ENCODE data around the gene EXOC2.

The EXOC2 gene

GRCh38 chr6:470901-471448 is 222.0 kb downstream of the EXOC2 start:
- no peak overlapping the region for H3K4me3 ChIP-seq (ENCODE audit: low read depth in 1 of 5, low read length in 5 of 5)

GRCh38 chr6:470051-470900 is 222.7 kb downstream of the EXOC2 start:
- Histone ChIP-seq H3K27ac (ENCODE audit: low read depth, low read length) (no peak overlapping the region), H3K36me3 (ENCODE audit: control insufficient read depth in 5 of 5, insufficient read depth in 5 of 5, low read length in 5 of 5) (no peaks in the 10 kb centered on the region), H3K4me1 (ENCODE audit: control insufficient read depth in 5 of 5, insufficient read depth in 5 of 5, low read length in 5 of 5) (no peaks in the 10 kb centered on the region), H3K9me3 (ENCODE audit: control insufficient read depth in 5 of 5, low read length in 5 of 5) (no peaks in the 10 kb centered on the region), H3K27me3 (ENCODE audit: control insufficient read depth in 5 of 5, insufficient read depth in 4 of 5, low read length in 5 of 5) (peaks cover 0 to 5% (median 3%) of the 10 kb centered on the region in 5 donors), H3K9ac (ENCODE audit: low read length in 5 of 5) (no peak overlapping the region), H3K4me3 (ENCODE audit: low read depth in 1 of 5, low read length in 5 of 5) (no peak overlapping the region)

More at GRCh38 chr6:470901-471448, 222.0 kb downstream of the EXOC2 start:
- no peaks in the 10 kb centered on the region for H3K4me1 ChIP-seq (ENCODE audit: control insufficient read depth in 5 of 5, insufficient read depth in 5 of 5, low read length in 5 of 5)
- no peaks in the 10 kb centered on the region for H3K9me3 ChIP-seq (ENCODE audit: control insufficient read depth in 5 of 5, low read length in 5 of 5)
- H3K27me3 ChIP-seq (ENCODE audit: control insufficient read depth in 5 of 5, insufficient read depth in 4 of 5, low read length in 5 of 5), result peaks cover 0 to 5% (median 2%) of the 10 kb centered on the region in 5 donors
- no peak overlapping the region for H3K27ac ChIP-seq (ENCODE audit: low read depth, low read length)
- H3K36me3 ChIP-seq (ENCODE audit: control insufficient read depth in 5 of 5, insufficient read depth in 5 of 5, low read length in 5 of 5), result no peaks in the 10 kb centered on the region
- H3K9ac ChIP-seq (ENCODE audit: low read length in 5 of 5), result no peak overlapping the region

DNA sequence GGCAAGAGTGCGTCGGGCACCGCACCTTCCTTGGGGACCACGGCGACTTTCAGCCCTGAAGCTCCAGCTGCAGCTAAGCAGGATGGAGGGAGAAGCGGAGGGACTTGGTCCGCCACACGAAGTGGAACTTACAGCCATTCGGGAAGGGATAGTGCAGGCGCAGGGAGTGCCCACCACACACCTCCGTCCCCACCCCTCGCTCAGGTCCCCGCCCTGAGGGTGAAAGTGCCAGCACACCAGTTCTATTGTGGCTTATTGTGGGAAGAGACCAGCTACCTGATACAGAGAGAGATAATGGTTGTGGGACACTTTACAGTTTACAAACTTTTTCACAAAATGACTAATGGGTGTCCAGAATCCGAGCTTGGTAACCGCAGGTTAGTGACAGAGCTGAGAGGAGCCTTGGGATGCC is 225.3 kb downstream of the EXOC2 start:
- H3K4me3 ChIP-seq (ENCODE audit: low read depth in 1 of 5, low read length in 5 of 5), result no peak overlapping the region
- H3K4me1 ChIP-seq (ENCODE audit: control insufficient read depth in 5 of 5, insufficient read depth in 5 of 5, low read length in 5 of 5), result no peaks in the 10 kb centered on the region
- no peaks in the 10 kb centered on the region for H3K9me3 ChIP-seq (ENCODE audit: control insufficient read depth in 5 of 5, low read length in 5 of 5)
- H3K36me3 ChIP-seq (ENCODE audit: control insufficient read depth in 5 of 5, insufficient read depth in 5 of 5, low read length in 5 of 5), result no peaks in the 10 kb centered on the region
- no peak overlapping the region for H3K9ac ChIP-seq (ENCODE audit: low read length in 5 of 5)
- H3K27me3 ChIP-seq (ENCODE audit: control insufficient read depth in 5 of 5, insufficient read depth in 4 of 5, low read length in 5 of 5), result peaks cover 5 to 14% (median 8%) of the 10 kb centered on the region in 5 donors
- no peak overlapping the region for H3K27ac ChIP-seq (ENCODE audit: low read depth, low read length)

- Histone ChIP-seq H3K27ac (ENCODE audit: low read depth, low read length) (no peak overlapping the region), H3K9ac (ENCODE audit: low read length in 5 of 5) (no peak overlapping the region), H3K4me1 (ENCODE audit: control insufficient read depth in 5 of 5, insufficient read depth in 5 of 5, low read length in 5 of 5) (no peaks in the 10 kb centered on the region), H3K9me3 (ENCODE audit: control insufficient read depth in 5 of 5, low read length in 5 of 5) (no peaks in the 10 kb centered on the region), H3K27me3 (ENCODE audit: control insufficient read depth in 5 of 5, insufficient read depth in 4 of 5, low read length in 5 of 5) (peaks cover 5 to 14% (median 8%) of the 10 kb centered on the region in 5 donors), H3K36me3 (ENCODE audit: control insufficient read depth in 5 of 5, insufficient read depth in 5 of 5, low read length in 5 of 5) (no peaks in the 10 kb centered on the region), H3K4me3 (ENCODE audit: low read depth in 1 of 5, low read length in 5 of 5) (no peak overlapping the region)
Observed at GRCh38 chr6:467111-467510, 225.8 kb downstream of the EXOC2 start.

- H3K27ac ChIP-seq (ENCODE audit: low read depth, low read length), result no peak overlapping the region
- H3K4me3 ChIP-seq (ENCODE audit: low read depth in 1 of 5, low read length in 5 of 5), result no peak overlapping the region
- peaks cover 5 to 14% (median 8%) of the 10 kb centered on the region in 5 donors for H3K27me3 ChIP-seq (ENCODE audit: control insufficient read depth in 5 of 5, insufficient read depth in 4 of 5, low read length in 5 of 5)
- H3K9ac ChIP-seq (ENCODE audit: low read length in 5 of 5), result no peak overlapping the region
- H3K4me1 ChIP-seq (ENCODE audit: control insufficient read depth in 5 of 5, insufficient read depth in 5 of 5, low read length in 5 of 5), result no peaks in the 10 kb centered on the region
- H3K36me3 ChIP-seq (ENCODE audit: control insufficient read depth in 5 of 5, insufficient read depth in 5 of 5, low read length in 5 of 5), result no peaks in the 10 kb centered on the region
- no peaks in the 10 kb centered on the region for H3K9me3 ChIP-seq (ENCODE audit: control insufficient read depth in 5 of 5, low read length in 5 of 5)
Observed at GRCh38 chr6:466564-466963, 226.4 kb downstream of the EXOC2 start.

GRCh38 chr6:465531-466348 is 227.2 kb downstream of the EXOC2 start:
- Histone ChIP-seq H3K27me3 (ENCODE audit: control insufficient read depth in 5 of 5, insufficient read depth in 4 of 5, low read length in 5 of 5) (peaks cover 5 to 14% (median 8%) of the 10 kb centered on the region in 5 donors), H3K36me3 (ENCODE audit: control insufficient read depth in 5 of 5, insufficient read depth in 5 of 5, low read length in 5 of 5) (no peaks in the 10 kb centered on the region), H3K4me1 (ENCODE audit: control insufficient read depth in 5 of 5, insufficient read depth in 5 of 5, low read length in 5 of 5) (no peaks in the 10 kb centered on the region), H3K4me3 (ENCODE audit: low read depth in 1 of 5, low read length in 5 of 5) (no peak overlapping the region), H3K9me3 (ENCODE audit: control insufficient read depth in 5 of 5, low read length in 5 of 5) (no peaks in the 10 kb centered on the region), H3K27ac (ENCODE audit: low read depth, low read length) (no peak overlapping the region), H3K9ac (ENCODE audit: low read length in 5 of 5) (no peak overlapping the region)

DNA sequence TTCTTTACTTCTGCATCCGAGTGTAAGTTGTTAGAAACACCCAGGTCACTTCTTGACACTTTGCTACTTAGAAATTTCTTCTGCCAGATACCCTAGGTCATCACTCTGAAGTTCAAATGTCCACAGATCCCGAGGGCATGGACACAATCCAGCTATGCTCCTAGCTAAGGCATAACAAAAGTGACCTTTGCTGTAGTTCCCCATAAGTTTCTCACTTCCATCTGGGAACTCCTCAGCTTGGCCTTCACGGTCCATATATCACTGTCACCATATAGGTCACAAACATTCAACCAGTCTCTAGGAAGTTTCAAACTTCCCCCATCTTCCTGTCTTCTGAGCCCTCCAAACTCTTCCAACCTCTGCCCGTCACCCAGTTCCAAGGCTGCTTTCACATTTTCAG is 236.1 kb downstream of the EXOC2 start:
- H3K4me3 ChIP-seq (ENCODE audit: low read depth in 1 of 5, low read length in 5 of 5), result no peak overlapping the region
- no peak overlapping the region for H3K27ac ChIP-seq (ENCODE audit: low read depth, low read length)
- H3K4me1 ChIP-seq (ENCODE audit: control insufficient read depth in 5 of 5, insufficient read depth in 5 of 5, low read length in 5 of 5), result peaks cover 5 to 30% (median 18%) of the 10 kb centered on the region in 5 donors
- peaks cover 0 to 3% (median 0%) of the 10 kb centered on the region in 5 donors for H3K9me3 ChIP-seq (ENCODE audit: control insufficient read depth in 5 of 5, low read length in 5 of 5)
- H3K36me3 ChIP-seq (ENCODE audit: control insufficient read depth in 5 of 5, insufficient read depth in 5 of 5, low read length in 5 of 5), result no peaks in the 10 kb centered on the region
- no peaks in the 10 kb centered on the region for H3K27me3 ChIP-seq (ENCODE audit: control insufficient read depth in 5 of 5, insufficient read depth in 4 of 5, low read length in 5 of 5)
- H3K9ac ChIP-seq (ENCODE audit: low read length in 5 of 5), result no peak overlapping the region

DNA sequence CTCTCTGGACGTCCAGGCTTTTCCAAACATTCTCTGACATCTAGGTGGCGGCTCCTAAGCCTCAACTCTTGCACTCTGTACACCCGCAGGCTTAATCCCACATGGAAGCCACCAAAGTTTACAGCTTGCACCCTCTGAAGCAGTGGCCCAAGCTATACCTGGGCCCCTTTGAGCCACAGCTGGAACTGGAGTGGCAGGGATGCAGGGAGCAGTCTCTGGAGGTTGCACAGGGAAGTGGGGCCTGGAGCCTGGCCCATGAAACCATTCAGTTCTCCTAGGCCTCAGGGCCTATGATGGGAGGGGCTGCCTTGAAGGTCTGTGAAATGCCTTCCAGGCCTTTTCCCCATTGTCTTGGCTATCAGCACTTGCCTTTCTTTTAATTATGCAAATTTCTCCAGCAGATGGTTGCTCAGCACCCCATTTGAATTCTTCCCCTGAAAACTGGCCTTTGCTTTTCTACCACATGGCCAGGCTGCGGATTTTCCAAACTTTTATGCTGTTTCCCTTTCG is 236.5 kb downstream of the EXOC2 start:
- Histone ChIP-seq H3K27ac (ENCODE audit: low read depth, low read length) (no peak overlapping the region), H3K9ac (ENCODE audit: low read length in 5 of 5) (no peak overlapping the region), H3K9me3 (ENCODE audit: control insufficient read depth in 5 of 5, low read length in 5 of 5) (peaks cover 0 to 3% (median 0%) of the 10 kb centered on the region in 5 donors), H3K27me3 (ENCODE audit: control insufficient read depth in 5 of 5, insufficient read depth in 4 of 5, low read length in 5 of 5) (no peaks in the 10 kb centered on the region), H3K4me3 (ENCODE audit: low read depth in 1 of 5, low read length in 5 of 5) (no peak overlapping the region), H3K36me3 (ENCODE audit: control insufficient read depth in 5 of 5, insufficient read depth in 5 of 5, low read length in 5 of 5) (no peaks in the 10 kb centered on the region), H3K4me1 (ENCODE audit: control insufficient read depth in 5 of 5, insufficient read depth in 5 of 5, low read length in 5 of 5) (peaks cover 5 to 33% (median 19%) of the 10 kb centered on the region in 5 donors)

DNA sequence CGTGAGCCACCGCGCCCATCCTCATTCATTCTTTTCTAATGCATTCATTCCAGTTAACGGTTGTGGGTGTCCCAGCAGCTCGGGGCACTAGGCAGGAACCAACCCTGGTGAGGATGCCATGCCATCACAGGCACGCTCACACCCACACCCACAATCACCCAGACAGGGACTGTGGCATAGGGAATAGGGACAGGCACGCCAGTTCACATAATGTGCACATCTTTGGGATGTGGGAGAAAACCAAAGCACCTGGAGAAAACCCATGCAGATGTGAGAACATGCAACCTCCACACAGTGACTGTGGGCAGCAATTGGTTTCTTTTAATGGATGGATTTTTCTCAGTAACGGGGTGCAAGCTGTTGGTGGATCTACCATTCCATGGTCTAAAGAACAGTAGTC is 237.1 kb downstream of the EXOC2 start:
- Histone ChIP-seq H3K4me1 (ENCODE audit: control insufficient read depth in 5 of 5, insufficient read depth in 5 of 5, low read length in 5 of 5) (peaks cover 5 to 33% (median 19%) of the 10 kb centered on the region in 5 donors), H3K9me3 (ENCODE audit: control insufficient read depth in 5 of 5, low read length in 5 of 5) (peaks cover 0 to 3% (median 0%) of the 10 kb centered on the region in 5 donors), H3K27me3 (ENCODE audit: control insufficient read depth in 5 of 5, insufficient read depth in 4 of 5, low read length in 5 of 5) (no peaks in the 10 kb centered on the region), H3K36me3 (ENCODE audit: control insufficient read depth in 5 of 5, insufficient read depth in 5 of 5, low read length in 5 of 5) (no peaks in the 10 kb centered on the region), H3K4me3 (ENCODE audit: low read depth in 1 of 5, low read length in 5 of 5) (no peak overlapping the region), H3K9ac (ENCODE audit: low read length in 5 of 5) (no peak overlapping the region), H3K27ac (ENCODE audit: low read depth, low read length) (no peak overlapping the region)
